KOPT-K1 (cell line): ENCODE measurements around the gene APP.

Experiments
- H3K27ac ChIP-seq: fragments of 200-600 bp; sonication (generic); 2 replicates; pipeline ENCODE4 v1.5.1; 2016; ENCODE audit warnings: antibody characterized with exemption, mild to moderate bottlenecking, low read depth, low read length; ENCODE audit not compliant: poor library complexity, severe bottlenecking
- H3K36me3 ChIP-seq: fragments of 200-600 bp; sonication (generic); 2 replicates; pipeline ENCODE4 v1.5.1; 2017; ENCODE audit warnings: antibody characterized with exemption, mild to moderate bottlenecking, low read length, moderate library complexity; ENCODE audit not compliant: insufficient read depth
- H3K9me3 ChIP-seq: fragments of 200-600 bp; sonication (generic); 2 replicates; pipeline ENCODE4 v1.5.1; 2017; ENCODE audit warnings: antibody characterized with exemption, low read length, mild to moderate bottlenecking; ENCODE audit not compliant: insufficient read depth, poor library complexity, severe bottlenecking

APP gene

DNA sequence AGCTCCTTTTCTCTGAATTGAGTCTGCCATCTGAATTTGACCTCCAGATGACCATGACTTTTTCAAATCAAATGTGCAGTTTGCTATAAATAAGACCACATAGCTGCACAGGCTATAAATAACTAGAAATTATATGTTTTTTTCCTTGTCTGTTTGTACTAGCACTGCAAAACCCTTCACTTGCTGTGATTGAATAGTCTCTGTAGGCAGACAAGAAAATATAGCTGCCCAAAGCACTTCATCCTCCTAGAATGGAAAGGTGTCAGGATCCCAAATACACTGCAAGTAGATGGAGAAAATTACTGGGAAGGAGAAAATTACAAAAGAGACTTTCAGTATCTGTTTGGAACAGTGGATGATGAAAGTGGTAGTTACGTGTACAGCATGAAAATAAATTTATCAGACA lies 175.8 kb downstream of the APP start:
- Histone ChIP-seq H3K36me3 (no peaks in the 10 kb centered on the region), H3K9me3 (no peaks in the 10 kb centered on the region), H3K27ac (no peak overlapping the region)

- H3K27ac ChIP-seq = no peak overlapping the region
- no peaks in the 10 kb centered on the region for H3K36me3 ChIP-seq
- H3K9me3 ChIP-seq = no peaks in the 10 kb centered on the region
These were observed 181.8 kb downstream of the APP start for GRCh38 chr21:25988738-25989137.

DNA sequence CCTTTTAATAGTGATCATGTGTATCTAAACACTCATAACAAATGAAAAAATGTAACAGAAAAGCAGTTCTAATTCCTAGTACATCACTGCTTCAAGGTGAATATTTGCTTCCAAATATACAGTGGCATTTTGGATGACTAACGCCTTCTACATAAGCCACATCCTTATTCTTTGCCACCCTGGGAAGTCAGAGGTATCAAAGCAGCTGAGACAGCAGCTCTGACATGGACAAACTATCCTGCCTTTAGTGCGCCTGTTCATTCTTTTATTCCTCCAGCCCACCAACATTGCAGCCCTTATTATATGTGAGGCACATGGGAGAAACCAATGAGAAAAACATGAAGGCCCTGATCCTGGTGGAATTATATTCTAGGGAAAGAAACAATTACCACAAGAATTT lies 183.0 kb downstream of the APP start:
- H3K9me3 ChIP-seq = no peaks in the 10 kb centered on the region
- H3K36me3 ChIP-seq = no peaks in the 10 kb centered on the region
- H3K27ac ChIP-seq = no peak overlapping the region

- no peaks in the 10 kb centered on the region for H3K36me3 ChIP-seq
- H3K9me3 ChIP-seq = no peaks in the 10 kb centered on the region
- H3K27ac ChIP-seq = no peak overlapping the region
These were observed 183.6 kb downstream of the APP start for GRCh38 chr21:25986928-25987327.

GRCh38 chr21:25985990-25986389 lies 184.6 kb downstream of the APP start:
- H3K36me3 ChIP-seq = no peaks in the 10 kb centered on the region
- H3K27ac ChIP-seq = no peak overlapping the region
- no peaks in the 10 kb centered on the region for H3K9me3 ChIP-seq

GRCh38 chr21:25984538-25984937 lies 186.0 kb downstream of the APP start:
- Histone ChIP-seq H3K27ac (no peak overlapping the region), H3K36me3 (no peaks in the 10 kb centered on the region), H3K9me3 (no peaks in the 10 kb centered on the region)

DNA sequence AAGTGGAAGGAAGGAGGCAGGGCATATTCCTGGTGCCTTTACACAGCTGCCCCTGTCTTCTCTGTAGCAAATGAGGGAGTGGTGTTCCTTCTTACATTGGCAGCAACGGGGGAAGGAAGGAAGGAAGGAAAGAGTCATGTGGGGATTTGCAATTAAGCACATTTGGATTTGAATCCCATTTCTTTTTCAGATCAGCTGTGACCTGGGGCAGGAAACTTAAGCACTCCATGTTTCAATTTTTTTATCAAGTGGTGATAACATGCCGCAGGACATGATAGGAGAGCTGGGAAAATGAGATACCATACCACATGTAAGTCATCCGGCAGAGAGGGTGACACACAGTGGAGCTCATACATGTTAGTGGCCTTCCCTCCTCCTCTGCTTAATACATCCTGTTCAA lies 186.8 kb downstream of the APP start:
- no peaks in the 10 kb centered on the region for H3K36me3 ChIP-seq
- H3K9me3 ChIP-seq = no peaks in the 10 kb centered on the region

GRCh38 chr21:25980710-25981109 lies 189.9 kb downstream of the APP start:
- no peak overlapping the region for H3K27ac ChIP-seq
- no peaks in the 10 kb centered on the region for H3K9me3 ChIP-seq
- no peaks in the 10 kb centered on the region for H3K36me3 ChIP-seq

More for the DNA sequence above, 186.8 kb downstream of the APP start:
- no peak overlapping the region for H3K27ac ChIP-seq

DNA sequence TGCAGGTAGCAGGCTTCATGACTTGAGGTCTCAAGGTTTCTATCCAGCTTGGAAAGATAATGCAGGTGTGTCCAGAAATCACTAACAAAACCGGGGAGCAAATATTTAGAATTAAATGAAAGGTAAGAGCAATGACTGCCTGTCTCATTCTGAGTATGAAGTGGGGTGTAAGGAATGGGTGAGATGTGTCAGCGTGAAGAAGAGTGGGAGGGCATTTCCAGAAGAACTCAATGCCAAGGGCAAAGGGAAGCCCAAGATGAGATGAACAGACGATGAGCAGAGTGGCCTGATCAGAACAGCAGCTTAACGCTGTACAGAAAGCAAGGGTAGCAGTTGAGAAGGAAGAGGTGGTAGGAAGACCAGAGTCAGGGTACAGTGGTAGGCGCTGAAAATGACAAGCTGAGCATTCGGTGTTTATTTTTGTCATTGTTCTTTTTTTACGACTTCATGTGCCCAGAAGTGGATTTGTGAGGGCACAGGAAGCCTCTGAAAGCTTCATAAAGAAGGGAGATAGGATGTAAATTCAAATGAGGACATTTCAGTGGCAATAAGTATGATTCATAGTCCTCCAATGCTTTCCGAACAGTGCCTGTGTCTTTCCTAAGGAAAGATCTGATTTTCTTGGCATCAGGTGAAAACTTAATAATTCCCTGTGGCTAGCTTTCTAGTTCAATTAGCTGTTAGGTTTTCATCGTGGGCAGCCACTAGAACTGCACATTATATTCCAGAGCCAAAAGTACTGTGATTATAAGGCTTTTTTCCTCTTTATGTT lies 190.5 kb downstream of the APP start:
- no peaks in the 10 kb centered on the region for H3K9me3 ChIP-seq
- no peak overlapping the region for H3K27ac ChIP-seq
- no peaks in the 10 kb centered on the region for H3K36me3 ChIP-seq

DNA sequence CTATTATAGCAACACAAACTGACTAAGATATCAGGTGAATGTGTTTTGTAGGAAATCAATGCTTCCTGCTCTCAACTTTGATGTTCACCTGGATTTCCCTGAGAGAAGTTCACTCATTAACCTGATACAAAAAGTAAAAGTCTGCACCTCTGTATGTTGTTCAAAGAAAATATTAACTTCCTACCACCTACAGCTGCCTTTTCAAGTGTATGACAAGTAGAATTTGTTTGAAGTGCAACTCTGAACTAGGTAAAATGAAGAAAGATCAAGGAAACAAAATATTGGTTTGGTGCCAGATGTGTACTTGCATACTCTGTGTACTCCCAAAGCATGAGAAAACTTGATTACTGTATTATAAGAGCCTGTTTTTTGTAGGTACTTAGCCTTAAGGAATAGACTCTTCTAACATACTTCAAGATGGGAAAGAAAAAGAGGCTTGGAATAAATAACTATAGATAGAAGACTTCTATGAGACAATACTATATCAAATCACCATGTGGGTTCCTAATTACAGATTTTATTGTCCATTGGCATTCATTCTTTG lies 193.4 kb downstream of the APP start:
- Histone ChIP-seq H3K27ac (no peak overlapping the region), H3K9me3 (peaks cover 4% of the 10 kb centered on the region), H3K36me3 (no peaks in the 10 kb centered on the region)

GRCh38 chr21:25974964-25975363 lies 195.6 kb downstream of the APP start:
- Histone ChIP-seq H3K27ac (no peak overlapping the region), H3K9me3 (peaks cover 14% of the 10 kb centered on the region), H3K36me3 (no peaks in the 10 kb centered on the region)

- H3K36me3 ChIP-seq = no peaks in the 10 kb centered on the region
- H3K27ac ChIP-seq = no peak overlapping the region
- peaks cover 14% of the 10 kb centered on the region for H3K9me3 ChIP-seq
These were observed 200.2 kb downstream of the APP start for GRCh38 chr21:25970254-25970930.

DNA sequence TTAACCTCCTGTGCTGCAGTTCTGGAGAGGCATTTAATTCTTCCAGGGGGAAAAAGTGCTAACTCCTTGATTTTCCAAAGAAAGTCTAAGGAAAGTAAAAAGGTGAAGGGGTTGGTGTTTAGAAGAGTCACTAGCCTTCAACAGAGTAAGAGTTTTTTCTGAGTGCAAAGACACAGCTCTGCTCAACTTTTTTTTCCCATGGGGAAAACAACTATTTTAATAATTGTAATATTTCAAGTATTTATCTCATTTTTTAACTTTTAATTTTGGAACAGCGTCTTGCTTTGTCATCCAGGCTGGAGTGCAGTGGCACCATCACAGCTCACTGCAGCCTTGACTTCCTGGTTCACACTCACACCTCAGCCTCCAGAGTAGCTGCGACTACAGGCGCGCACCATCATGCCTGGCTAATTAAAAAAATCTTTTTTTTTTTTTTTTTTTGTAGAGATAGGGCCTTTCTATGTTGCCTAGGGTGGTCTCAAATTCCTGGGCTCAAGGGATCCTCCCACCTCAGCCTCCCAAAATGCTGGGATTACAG lies 202.6 kb downstream of the APP start:
- peaks cover 14% of the 10 kb centered on the region for H3K9me3 ChIP-seq
- no peak overlapping the region for H3K27ac ChIP-seq
- H3K36me3 ChIP-seq = no peaks in the 10 kb centered on the region

GRCh38 chr21:25967181-25967900 lies 203.2 kb downstream of the APP start:
- Histone ChIP-seq H3K36me3 (no peaks in the 10 kb centered on the region), H3K27ac (no peak overlapping the region), H3K9me3 (peaks cover 10% of the 10 kb centered on the region)
